Measurements from ENCODE around the gene SPATA24. TPM values are rescaled to one million over a fixed set of nuclear protein-coding genes. Genes with fewer than 3 reads are reported as not detected.
"Not testable (repeated sequence)": the region's sequence is repeated elsewhere in the genome, so short reads cannot be mapped to it uniquely, and the experiment has no call there.

Gene SPATA24
- total and polyA plus RNA-seq, 10 donors: 2.1 to 9.5 (median 4.3) TPM

GRCh38 chr5:139387611-139388197, 16.2 kb downstream of the SPATA24 start:
- Histone ChIP-seq H3K9me3 (no peaks in the 10 kb centered on the region), H3K27ac (peak overlapping the region in 7 of 8 donors; percentile 29 to 91 (median 80)), H3K4me1 (peaks cover 40 to 100% (median 87%) of the 10 kb centered on the region in 6 donors), H3K4me3 (peak overlapping the region in 3 of 8 donors; percentile 26 to 70 (median 44)), H3K36me3 (no peaks in the 10 kb centered on the region), H3K27me3 (replicated peaks in 1 of 7) (peaks cover 0 to 11% (median 0%) of the 10 kb centered on the region in 7 donors)
- peak; percentile 76 for DNase-seq
- TF ChIP-seq POLR2AphosphoS5 (IDR thresholded peaks at IDR 0.05) (no peak), POLR2A (IDR thresholded peaks at IDR 0.05) (no peak), CTCF (IDR thresholded peaks at IDR 0.05 in 8 of 11, conservative IDR thresholded peaks at IDR 0.05 in 3 of 11) (no peak)
- intact Hi-C loops (cut with DNase I; ENCODE audit: low total_unique reads): loop anchor here (10.0 kb wide), 1 partner anchor 93 kb away; the partner anchor contains the start of gene MATR3
- WGBS, 5 donors: 22 to 42% (median 28%) methylated on average over 2 to 10 of the region's 10 CpGs

- not testable (repeated sequence) for H3K36me3 ChIP-seq; H3K4me3 ChIP-seq; H3K9me3 ChIP-seq; H3K27me3 ChIP-seq (replicated peaks in 1 of 7)
- intact Hi-C loops (cut with DNase I; ENCODE audit: low total_unique reads): loop anchor here (10.0 kb wide), 1 partner anchor 92 kb away; the partner anchor contains the start of gene MATR3
- H3K4me1 ChIP-seq: peaks cover 37 to 99% (median 80%) of the 10 kb centered on the region in 6 donors
- 83 to 92% (median 91%) methylated on average over 9 to 10 of the region's 10 CpGs for WGBS, 5 donors
- peak; percentile 66 for DNase-seq
- peak overlapping the region in 3 of 8 donors; percentile 80 to 91 (median 84) for H3K27ac ChIP-seq
Measured at GRCh38 chr5:139386956-139387355, 16.9 kb downstream of the SPATA24 start.

GRCh38 chr5:139386050-139386438, 17.8 kb downstream of the SPATA24 start:
- peaks cover 34 to 93% (median 71%) of the 10 kb centered on the region in 6 donors for H3K4me1 ChIP-seq
- TF ChIP-seq POLR2A (IDR thresholded peaks at IDR 0.05): no peak
- no peak for TF ChIP-seq CTCF (IDR thresholded peaks at IDR 0.05 in 8 of 11, conservative IDR thresholded peaks at IDR 0.05 in 3 of 11)
- no peak for TF ChIP-seq POLR2AphosphoS5 (IDR thresholded peaks at IDR 0.05)
- 47 to 87% (median 71%) methylated on average over 5 of the region's 5 CpGs for WGBS, 5 donors
- DNase-seq: peak; percentile 48
- no peaks in the 10 kb centered on the region for H3K9me3 ChIP-seq
- no peaks in the 10 kb centered on the region for H3K27me3 ChIP-seq (replicated peaks in 1 of 7)
- peak overlapping the region in 1 of 8 donors; percentile 66 for H3K4me3 ChIP-seq
- intact Hi-C loops (cut with DNase I; ENCODE audit: low total_unique reads): loop anchor here (10.0 kb wide), 1 partner anchor 91 kb away; the partner anchor contains the start of gene MATR3
- H3K27ac ChIP-seq: peak overlapping the region in 6 of 8 donors; percentile 47 to 91 (median 80)
- no peaks in the 10 kb centered on the region for H3K36me3 ChIP-seq

GRCh38 chr5:139385061-139386049, 18.5 kb downstream of the SPATA24 start:
- intact Hi-C loops (cut with DNase I; ENCODE audit: low total_unique reads): loop anchor here (10.0 kb wide), 1 partner anchor 91 kb away; the partner anchor contains the start of gene MATR3
- Histone ChIP-seq H3K27me3 (replicated peaks in 1 of 7) (no peaks in the 10 kb centered on the region), H3K27ac (peak overlapping the region; percentile 47 to 91 (median 79)), H3K4me3 (peak overlapping the region; percentile 3 to 66 (median 30)), H3K36me3 (no peaks in the 10 kb centered on the region), H3K4me1 (peaks cover 34 to 86% (median 64%) of the 10 kb centered on the region in 6 donors), H3K9me3 (no peaks in the 10 kb centered on the region)
- WGBS, 5 donors: 20 to 29% (median 27%) methylated on average over 8 of the region's 8 CpGs
- peak; percentile 36 for DNase-seq
- TF ChIP-seq POLR2AphosphoS5 (IDR thresholded peaks at IDR 0.05) (no peak), POLR2A (IDR thresholded peaks at IDR 0.05) (no peak), CTCF (IDR thresholded peaks at IDR 0.05 in 8 of 11, conservative IDR thresholded peaks at IDR 0.05 in 3 of 11) (peak in 4 of 11 experiments; percentile 16 to 31 (median 24))
